Stimulated activated CD8-positive, alpha-beta memory T cell treated with anti-CD3 and anti-CD28 coated beads, Interleukin-12 subunit alpha, Interleukin-12 subunit beta, amount 100 ng/mL, for 4 hours (primary cell): ENCODE results near the gene NFASC.

Experiments
- DNase-seq: peaks from one replicate; pipeline ENCODE4 v3.0.0-alpha.2; 2020; ENCODE audit warnings: low read depth

Gene NFASC

GRCh38 chr1:205041998-205042910 is 171.6 kb downstream of the NFASC start:
- DNase-seq: no peak

DNA sequence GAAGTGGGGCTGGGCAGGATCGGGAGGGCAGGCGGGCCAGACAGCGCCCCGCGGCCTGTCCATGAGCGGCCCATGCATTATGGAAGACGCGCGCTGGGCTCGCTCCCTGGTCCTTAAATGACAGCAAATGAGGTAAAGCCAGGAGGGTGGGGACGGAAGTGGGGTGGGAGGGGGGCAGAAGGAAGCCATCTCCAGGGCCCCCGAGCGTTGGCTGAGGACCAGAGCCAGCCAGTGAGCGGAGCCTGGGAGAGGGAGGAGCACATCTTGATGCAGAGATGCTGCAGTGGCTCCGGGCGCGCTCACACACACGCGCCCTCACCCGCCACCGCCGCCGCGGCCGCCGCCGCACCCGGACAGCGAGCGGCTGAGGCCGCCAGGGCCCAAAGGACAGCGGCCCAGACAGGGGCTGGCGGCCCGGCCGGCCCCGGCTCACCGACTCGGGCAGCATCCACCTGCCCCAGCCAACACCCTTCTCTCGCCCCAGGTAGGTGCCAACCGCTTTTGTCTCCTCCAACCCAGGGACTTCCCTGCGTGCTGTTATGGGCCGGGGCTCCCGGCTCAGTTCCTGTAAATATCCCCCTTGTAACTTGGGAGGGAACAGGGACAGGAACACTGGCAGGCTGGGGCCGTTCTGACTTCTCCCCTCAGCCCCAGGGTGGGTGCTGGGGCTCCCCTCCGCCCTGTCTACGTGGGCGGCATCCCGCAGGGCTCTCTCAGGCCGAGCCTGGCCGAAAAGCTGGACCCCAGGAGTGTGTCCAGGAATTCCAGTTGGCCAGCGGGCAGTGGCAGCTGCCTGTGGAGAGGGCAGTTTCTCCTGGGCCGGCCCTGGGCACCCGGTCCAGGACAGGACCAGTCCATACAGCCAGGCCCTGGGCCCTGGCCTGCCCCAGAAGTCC is 172.5 kb downstream of the NFASC start, which contains the start of gene CNTN2:
Gene CNTN2, plus strand, starts transcription at position 302 of the 896 bp plus-strand sequence. CDS start 9,974 bp downstream, outside the sequence.
- no peak for DNase-seq

DNA sequence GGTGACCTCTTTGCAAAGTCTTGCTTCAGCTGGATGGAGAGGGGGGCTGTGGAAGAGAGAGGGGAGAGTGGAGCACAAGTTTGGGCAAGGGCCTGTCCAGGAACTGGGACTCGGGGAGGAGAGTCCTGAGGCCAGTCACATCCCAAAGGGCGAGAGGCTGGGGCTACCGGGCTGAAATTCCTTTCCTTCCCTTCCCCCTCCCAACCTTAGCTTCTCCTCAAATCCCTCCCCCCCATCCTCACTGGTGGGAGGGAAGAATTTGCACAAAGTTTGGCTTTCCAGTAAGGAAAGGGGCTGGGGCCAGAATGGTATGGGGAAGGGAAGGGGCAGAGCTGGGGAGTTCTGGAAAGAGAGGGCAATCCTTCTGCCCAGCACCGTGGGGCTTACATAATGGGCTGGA is 173.2 kb downstream of the NFASC start:
- no peak for DNase-seq

DNA sequence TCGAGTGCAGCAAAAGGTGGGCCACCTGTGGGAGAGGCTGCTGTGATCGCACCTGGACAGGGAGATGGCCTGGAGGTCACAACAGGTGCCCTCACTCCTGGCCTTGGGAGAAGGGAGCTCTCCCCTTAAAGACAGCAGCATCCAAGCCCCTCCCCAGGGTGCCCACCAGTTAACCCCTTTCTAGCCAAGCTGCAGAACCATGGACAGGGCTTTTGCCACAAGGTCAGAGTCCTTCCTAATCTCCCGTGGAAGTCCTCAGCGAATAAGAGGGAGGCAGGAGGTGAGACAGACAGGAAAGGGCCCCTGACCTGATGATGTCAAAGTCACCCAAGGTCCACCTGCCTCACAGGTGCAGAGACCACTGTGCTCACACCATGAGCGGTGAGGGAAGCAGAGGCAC is 174.1 kb downstream of the NFASC start:
- DNase-seq: no peak

DNA sequence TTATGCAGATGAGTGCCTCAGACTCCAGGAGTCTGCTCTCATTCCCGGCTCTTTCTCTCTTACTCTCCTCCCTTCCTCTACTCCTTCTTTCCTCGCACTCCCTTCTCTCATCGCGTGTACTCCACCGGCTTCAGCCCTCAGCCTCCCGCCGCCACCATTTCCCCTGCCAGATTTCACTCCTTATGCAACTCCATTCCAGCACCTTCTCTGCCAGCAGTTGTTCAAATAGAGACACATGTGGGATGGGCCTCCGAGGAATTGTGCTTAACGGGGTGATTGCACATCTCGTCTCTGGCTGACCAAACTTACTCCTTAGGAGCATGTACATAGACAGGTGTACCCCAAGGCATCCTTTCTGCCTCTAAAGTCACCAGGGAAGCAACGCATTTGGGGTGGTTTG is 174.5 kb downstream of the NFASC start:
- no peak for DNase-seq

DNA sequence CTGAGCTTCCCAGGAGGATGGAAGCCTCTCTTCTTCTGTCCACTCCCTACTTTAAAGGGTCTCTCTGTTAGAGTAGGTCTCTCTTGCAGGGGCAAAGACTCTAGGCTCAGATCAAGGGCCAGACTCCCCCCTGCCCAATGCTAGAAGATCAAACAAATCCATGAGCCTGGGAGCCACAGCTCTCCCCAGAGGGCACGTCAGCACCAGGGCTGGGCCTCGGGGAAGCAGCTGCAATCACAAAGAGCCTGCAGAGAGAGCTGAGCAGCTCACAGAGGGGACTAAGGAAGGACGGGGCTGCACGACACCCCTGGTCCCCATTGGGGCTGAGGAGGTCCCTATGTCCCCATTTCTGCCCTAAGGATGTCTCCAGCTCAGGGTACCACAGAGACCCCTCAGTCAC is 176.2 kb downstream of the NFASC start:
- no peak for DNase-seq

GRCh38 chr1:205047764-205048231 is 177.1 kb downstream of the NFASC start:
- DNase-seq: no peak

DNA sequence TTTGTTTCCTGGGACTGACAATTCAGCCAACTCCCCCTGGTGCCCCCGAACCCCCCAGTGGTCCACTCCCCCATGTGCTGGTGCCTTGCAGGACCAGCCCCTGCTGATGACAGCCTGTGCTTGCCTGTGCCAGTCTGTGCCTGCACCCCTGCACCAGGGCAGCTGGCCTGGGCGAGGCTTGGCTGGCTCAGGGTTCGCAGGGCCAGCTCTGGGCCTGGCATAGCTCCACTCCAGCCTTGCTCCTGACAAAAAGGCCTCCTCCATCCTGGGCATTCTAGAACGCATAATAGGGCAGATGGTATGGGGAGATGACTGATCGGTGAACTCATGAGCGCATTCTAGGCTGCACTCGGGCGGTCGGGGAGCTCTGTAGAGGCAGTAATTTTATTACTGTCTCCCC is 177.7 kb downstream of the NFASC start:
- DNase-seq: no peak

GRCh38 chr1:205049479-205049878 is 178.8 kb downstream of the NFASC start:
- no peak for DNase-seq

- no peak for DNase-seq
Measured at GRCh38 chr1:205052690-205053089, 182.0 kb downstream of the NFASC start.

DNA sequence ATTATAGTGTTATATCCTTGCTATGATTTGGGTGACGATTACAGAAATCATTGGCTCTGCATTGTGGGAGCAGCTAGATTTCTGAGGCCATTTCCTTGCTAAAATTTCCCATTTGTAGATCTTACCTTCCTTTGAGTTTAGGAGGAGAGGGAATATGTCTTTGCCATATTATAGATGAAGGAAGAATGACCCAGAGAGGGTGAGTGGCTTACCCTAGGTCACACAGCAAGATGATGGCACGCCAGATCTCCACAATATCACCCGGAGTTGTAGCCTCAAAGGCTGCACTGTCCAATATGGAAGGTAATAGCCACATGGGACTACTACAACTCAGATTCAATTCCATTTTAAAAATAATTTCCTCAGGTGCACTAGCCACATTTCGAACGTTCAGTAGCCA is 182.6 kb downstream of the NFASC start:
- DNase-seq: no peak

- no peak for DNase-seq
Measured at GRCh38 chr1:205054013-205054412, 183.4 kb downstream of the NFASC start.

DNA sequence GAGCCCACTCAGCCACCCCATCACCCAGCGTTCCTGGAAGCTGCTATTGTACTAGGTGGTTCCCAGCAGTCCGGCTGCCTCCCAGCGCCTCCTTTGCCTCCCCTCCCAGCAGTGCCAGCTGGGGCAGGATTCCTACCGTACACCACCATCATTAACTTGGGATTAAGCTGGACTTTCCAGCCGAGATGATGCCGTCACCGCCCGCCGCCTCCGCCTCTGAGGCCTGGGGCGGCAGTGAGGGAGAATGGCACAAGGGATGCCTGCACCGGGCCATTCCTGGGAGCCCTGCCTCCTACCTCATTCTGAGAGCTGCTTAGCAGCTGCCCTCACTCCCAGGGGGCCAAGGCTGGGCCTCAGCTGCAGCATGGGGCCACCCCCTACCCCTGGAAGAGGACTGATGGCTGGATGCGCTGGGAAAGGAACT is 185.5 kb downstream of the NFASC start:
- DNase-seq: no peak

DNA sequence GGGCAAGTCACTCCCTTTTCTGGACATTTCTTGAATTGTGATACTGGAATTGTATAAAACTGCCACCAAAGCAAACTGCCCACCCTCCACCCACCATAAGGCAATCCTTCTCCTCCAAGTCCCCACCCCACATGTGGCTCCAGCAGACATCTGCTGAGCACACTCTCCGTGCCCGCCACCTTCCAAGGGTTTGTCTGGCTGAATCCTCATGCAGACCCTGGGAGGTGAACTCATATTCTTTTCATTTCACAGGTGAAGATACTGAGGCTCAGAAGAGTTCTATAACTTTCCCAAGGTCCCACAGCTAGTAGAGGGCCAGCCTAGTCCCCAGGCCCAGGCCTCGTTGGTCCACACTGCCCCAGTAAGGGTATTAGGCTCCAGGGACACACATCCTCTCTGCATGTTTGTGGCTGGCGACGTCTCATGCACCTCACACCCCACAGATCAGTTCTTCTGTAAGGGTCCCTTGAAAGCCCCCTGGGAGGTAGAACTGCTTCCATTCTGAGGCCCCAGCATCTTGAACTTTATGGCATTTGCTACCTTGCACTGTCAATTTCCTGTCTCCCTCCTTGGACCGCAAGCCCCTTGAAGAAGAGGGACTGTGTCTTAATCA is 186.4 kb downstream of the NFASC start:
- no peak for DNase-seq

- no peak for DNase-seq
Measured at GRCh38 chr1:205057808-205058575, 187.3 kb downstream of the NFASC start.

- DNase-seq: no peak
Measured at GRCh38 chr1:205058853-205059252, 188.2 kb downstream of the NFASC start.

GRCh38 chr1:205059660-205060059 is 189.0 kb downstream of the NFASC start:
- no peak for DNase-seq

DNA sequence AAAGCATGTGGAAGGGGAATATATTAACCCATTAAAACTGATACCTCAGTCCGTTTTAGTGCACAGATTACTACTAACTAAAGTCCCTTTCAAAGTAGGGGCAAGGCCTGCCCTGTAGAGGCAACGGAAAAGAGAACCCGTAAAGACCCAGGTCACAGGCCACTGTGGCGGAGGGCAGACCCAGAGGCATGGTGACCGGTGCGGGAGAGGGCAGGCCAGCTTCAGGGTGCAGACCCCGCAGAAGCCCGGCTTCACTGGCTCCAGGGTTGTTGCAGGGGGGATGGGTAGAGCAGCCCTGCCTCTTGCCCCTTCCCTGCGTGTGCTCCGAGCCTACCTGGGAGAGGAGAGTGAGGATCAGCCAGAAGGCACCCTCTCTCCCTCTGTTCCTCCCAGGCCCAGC is 190.1 kb downstream of the NFASC start:
- DNase-seq: no peak

DNA sequence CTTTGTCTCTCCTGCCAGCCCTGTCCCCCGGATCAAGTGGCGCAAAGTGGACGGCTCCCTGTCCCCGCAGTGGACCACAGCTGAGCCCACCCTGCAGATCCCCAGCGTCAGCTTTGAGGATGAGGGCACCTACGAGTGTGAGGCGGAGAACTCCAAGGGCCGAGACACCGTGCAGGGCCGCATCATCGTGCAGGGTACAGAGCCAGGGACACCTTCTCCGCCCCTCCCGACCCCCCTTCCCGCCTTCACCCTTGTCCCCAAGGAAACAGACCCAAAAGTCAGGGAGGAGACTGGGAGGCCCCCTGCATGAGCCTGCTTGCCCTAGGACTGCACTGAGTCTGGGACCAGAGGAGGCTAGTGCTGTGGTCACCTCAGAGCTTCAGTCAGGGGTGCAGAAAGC is 190.6 kb downstream of the NFASC start:
- no peak for DNase-seq

- DNase-seq: peak; percentile 13
Measured at GRCh38 chr1:205061665-205062069, 191.0 kb downstream of the NFASC start.

- no peak for DNase-seq
Measured at GRCh38 chr1:205062319-205062718, 191.7 kb downstream of the NFASC start.
